Stomach (tissue), 9 donors: ENCODE measurements around the gene STRIP1. TPM values are rescaled to one million over a fixed set of nuclear protein-coding genes. Genes with fewer than 3 reads are reported as not detected.

Source experiments
- DNase-seq, 2 donors: peaks; one replicate each; pipeline versions ENCODE4 v3.0.0 to v3.0.0-alpha.2; 2013 to 2019
- H3K27ac ChIP-seq, 5 donors: fragments of 200-600 bp in 4 of 5; sonication (generic) in 4 of 5; one replicate each; pipeline ENCODE4 v1.5.1; 2013 to 2019; ENCODE audit warnings: mild to moderate bottlenecking in 1 of 5, moderate library complexity in 1 of 5
- H3K27me3 ChIP-seq, 3 donors: fragments of 200-600 bp; sonication (generic); one replicate each; pipeline ENCODE4 v1.5.1; 2017 to 2019; ENCODE audit warnings: mixed run types in 1 of 3
- H3K36me3 ChIP-seq, 4 donors: fragments of 200-600 bp; sonication (generic); 1 replicate in 3 of 4; 2 replicates in 1 of 4; pipeline ENCODE4 v1.5.1; 2016 to 2019
- H3K4me1 ChIP-seq, 4 donors: fragments of 200-600 bp; sonication (generic); one replicate each; pipeline ENCODE4 v1.5.1; 2016 to 2019
- H3K4me3 ChIP-seq, 4 donors: fragments of 200-600 bp; sonication (generic) in 3 of 4; one replicate each; pipeline ENCODE4 v1.5.1; 2016 to 2019; ENCODE audit warnings: mild to moderate bottlenecking in 1 of 4
- H3K9me3 ChIP-seq, 4 donors: fragments of 200-600 bp; sonication (generic); one replicate each; pipeline ENCODE4 v1.5.1; 2016 to 2019
- CTCF ChIP-seq, 7 experiments: fragments of 450-650 bp in 4 of 7; fragments of 200-600 bp in 3 of 7; sonication (generic) in 3 of 7; IDR thresholded peaks; one replicate each; pipeline ENCODE4 v1.5.1; 2016 to 2019; ENCODE audit warnings: antibody characterized with exemption in 7 of 7, control low read depth in 2 of 7, mild to moderate bottlenecking in 1 of 7
- EP300 ChIP-seq: sonication (generic); formaldehyde crosslinking; IDR thresholded peaks from one replicate; pipeline ENCODE4 v1.6.1; 2017; ENCODE audit warnings: antibody characterized with exemption
- POLR2A ChIP-seq, 4 donors: fragments of 450-650 bp; IDR thresholded peaks; one replicate each; pipeline ENCODE4 v1.6.1; 2016; ENCODE audit warnings: antibody characterized with exemption in 4 of 4, control low read depth in 2 of 4, mild to moderate bottlenecking in 1 of 4, moderate library complexity in 1 of 4
- POLR2AphosphoS5 ChIP-seq, 3 donors: sonication (generic); formaldehyde crosslinking; IDR thresholded peaks; one replicate each; pipeline ENCODE4 v1.6.1; 2016; ENCODE audit warnings: antibody characterized with exemption in 3 of 3
- WGBS, 5 donors: extraction: QIAGEN DNeasy Blood & Tissue Kit in 3 of 5; methylation state at CpG; one replicate each; pipeline versions ENCODE4 v1.1.5 to v1.1.7; 2013 to 2018; 5-methylcytosine and 5-hydroxymethylcytosine counted together
- intact Hi-C: fragments of 100-400 bp; cut with DNase I; formaldehyde crosslinking; loops from one replicate; pipeline ENCODE4 v1.15.1; 2023; ENCODE audit warnings: low total_unique reads
- polyA plus RNA-seq, 3 donors: library from polyadenylated mRNA; stranded (reverse); fragments of 200-250 nt; gene quantifications; one replicate each; pipeline ENCODE4 v1.2.3, GENCODE V29; 2013
- total RNA-seq, 5 donors: library from RNA; depleted of rRNA; stranded (reverse); fragments of >200 nt; gene quantifications; one replicate each; pipeline versions ENCODE4 v1.1.0 to v1.2.3, GENCODE V29; 2014 to 2016
- donor health status: healthy with polysubstance abuse.
- donor health status: Bipolar disorder and iron deficiency.
- donor health status: healthy.

STRIP1 gene
- total and polyA plus RNA-seq, 8 donors, result 6.7 to 262 (median 47.3) TPM

GRCh38 chr1:110092991-110093390 lies 58.6 kb downstream of the STRIP1 start:
- no peak overlapping the region for H3K4me3 ChIP-seq
- TF ChIP-seq POLR2A (IDR thresholded peaks at IDR 0.05) (no peak), POLR2AphosphoS5 (IDR thresholded peaks at IDR 0.05) (no peak), CTCF (IDR thresholded peaks at IDR 0.05) (no peak)
- peaks cover 0 to 51% (median 0%) of the 10 kb centered on the region in 3 donors for H3K27me3 ChIP-seq
- H3K36me3 ChIP-seq, result no peaks in the 10 kb centered on the region
- H3K4me1 ChIP-seq, result peaks cover 0 to 6% (median 0%) of the 10 kb centered on the region in 4 donors
- no peak for DNase-seq
- no peak overlapping the region for H3K27ac ChIP-seq
- no peaks in the 10 kb centered on the region for H3K9me3 ChIP-seq
- intact Hi-C loops, result no loop called here
- 65 to 86% (median 82%) methylated on average over 2 of the region's 2 CpGs for WGBS, 5 donors

GRCh38 chr1:110094931-110095654 lies 60.7 kb downstream of the STRIP1 start:
- WGBS, 5 donors, result 34 to 59% (median 52%) methylated on average over 3 to 7 of the region's 7 CpGs
- DNase-seq, result no peak
- intact Hi-C loops, result no loop called here
- no peak overlapping the region for H3K4me3 ChIP-seq
- H3K4me1 ChIP-seq, result no peaks in the 10 kb centered on the region
- TF ChIP-seq CTCF (IDR thresholded peaks at IDR 0.05) (no peak), POLR2AphosphoS5 (IDR thresholded peaks at IDR 0.05) (no peak), EP300 (no peak), POLR2A (IDR thresholded peaks at IDR 0.05) (no peak)
- H3K27ac ChIP-seq, result no peak overlapping the region
- H3K27me3 ChIP-seq, result peaks cover 0 to 49% (median 0%) of the 10 kb centered on the region in 3 donors
- H3K36me3 ChIP-seq, result no peaks in the 10 kb centered on the region
- no peaks in the 10 kb centered on the region for H3K9me3 ChIP-seq

- Histone ChIP-seq H3K36me3 (no peaks in the 10 kb centered on the region), H3K27me3 (peaks cover 0 to 51% (median 0%) of the 10 kb centered on the region in 3 donors), H3K9me3 (no peaks in the 10 kb centered on the region), H3K4me1 (no peaks in the 10 kb centered on the region), H3K27ac (no peak overlapping the region), H3K4me3 (no peak overlapping the region)
- intact Hi-C loops, result no loop called here
- no peak for DNase-seq
- TF ChIP-seq EP300, result no peak
- no peak for TF ChIP-seq CTCF (IDR thresholded peaks at IDR 0.05)
- no peak for TF ChIP-seq POLR2A (IDR thresholded peaks at IDR 0.05)
- TF ChIP-seq POLR2AphosphoS5 (IDR thresholded peaks at IDR 0.05), result no peak
- 77 to 87% (median 79%) methylated on average over 11 of the region's 11 CpGs for WGBS, 5 donors
These were observed 63.2 kb downstream of the STRIP1 start for GRCh38 chr1:110097507-110098221.

- no peaks in the 10 kb centered on the region for H3K4me1 ChIP-seq
- H3K36me3 ChIP-seq, result no peaks in the 10 kb centered on the region
- H3K4me3 ChIP-seq, result no peak overlapping the region
- no peaks in the 10 kb centered on the region for H3K9me3 ChIP-seq
- no peak for TF ChIP-seq POLR2A (IDR thresholded peaks at IDR 0.05)
- TF ChIP-seq POLR2AphosphoS5 (IDR thresholded peaks at IDR 0.05), result no peak
- TF ChIP-seq CTCF (IDR thresholded peaks at IDR 0.05), result no peak
- no peak for TF ChIP-seq EP300
- no peak overlapping the region for H3K27ac ChIP-seq
- DNase-seq, result no peak
- intact Hi-C loops, result no loop called here
- peaks cover 0 to 51% (median 0%) of the 10 kb centered on the region in 3 donors for H3K27me3 ChIP-seq
- WGBS, 5 donors, result 60 to 83% (median 67%) methylated on average over 8 to 9 of the region's 9 CpGs
These were observed 64.0 kb downstream of the STRIP1 start for GRCh38 chr1:110098222-110099026.
